HepG2 (cell line): ENCODE data around the gene NECTIN3. TPM values are rescaled to one million over a fixed set of nuclear protein-coding genes. Genes with fewer than 3 reads are reported as not detected.

Experiments
- ARID2 ChIP-seq: sonication (generic); formaldehyde crosslinking; IDR thresholded peaks from 2 replicates; pipeline ENCODE4 v1.8.1; 2022; ENCODE audit warnings: mild to moderate bottlenecking, missing genetic modification reagents, borderline replicate concordance
- CEBPG ChIP-seq: IDR thresholded peaks from 2 replicates; pipeline ENCODE4 v1.6.1; 2016
- CENPBD1 ChIP-seq: sonication (generic); formaldehyde crosslinking; IDR thresholded peaks from 2 replicates; pipeline ENCODE4 v1.8.0; 2022; ENCODE audit warnings: missing genetic modification reagents, low read depth, mild to moderate bottlenecking, borderline replicate concordance
- CSRNP1 ChIP-seq: sonication (generic); formaldehyde crosslinking; IDR thresholded peaks from 2 replicates; pipeline ENCODE4 v1.8.1; 2023; ENCODE audit warnings: mild to moderate bottlenecking, missing genetic modification reagents
- HMG20A ChIP-seq: IDR thresholded peaks from 2 replicates; pipeline ENCODE4 v1.6.1; 2016; ENCODE audit warnings: borderline replicate concordance
- HMGXB3 ChIP-seq: sonication (generic); formaldehyde crosslinking; IDR thresholded peaks from 2 replicates; pipeline ENCODE4 v1.4.0; 2020; ENCODE audit warnings: missing genetic modification reagents, borderline replicate concordance
- SNAPC5 ChIP-seq: sonication (generic); formaldehyde crosslinking; IDR thresholded peaks from 2 replicates; pipeline ENCODE4 v1.8.1; 2023; ENCODE audit warnings: mild to moderate bottlenecking, missing genetic modification reagents, borderline replicate concordance
- TARDBP ChIP-seq: sonication (generic); formaldehyde crosslinking; IDR thresholded peaks from 2 replicates; pipeline ENCODE4 v1.8.0; 2022; ENCODE audit warnings: mild to moderate bottlenecking, missing genetic modification reagents
- THAP8 ChIP-seq: sonication (generic); formaldehyde crosslinking; IDR thresholded peaks from 2 replicates; pipeline ENCODE4 v1.5.1; 2020; ENCODE audit warnings: missing genetic modification reagents, mild to moderate bottlenecking, borderline replicate concordance
- ZFY ChIP-seq: sonication (generic); formaldehyde crosslinking; IDR thresholded peaks from 2 replicates; pipeline ENCODE4 v1.4.0; 2020; ENCODE audit warnings: missing genetic modification reagents
- ZNF280D ChIP-seq: sonication (generic); formaldehyde crosslinking; IDR thresholded peaks from 2 replicates; pipeline ENCODE4 v1.5.1; 2020; ENCODE audit warnings: mild to moderate bottlenecking, missing genetic modification reagents
- ZNF329 ChIP-seq: sonication (generic); formaldehyde crosslinking; IDR thresholded peaks from 2 replicates; pipeline ENCODE4 v1.9.0; 2021; ENCODE audit warnings: low read depth, mild to moderate bottlenecking, missing genetic modification reagents
- ZNF576 ChIP-seq: sonication (generic); formaldehyde crosslinking; IDR thresholded peaks from 2 replicates; pipeline ENCODE4 v1.4.0; 2020; ENCODE audit warnings: mild to moderate bottlenecking, missing genetic modification reagents
- ZNF652 ChIP-seq: IDR thresholded peaks from 2 replicates; pipeline ENCODE4 v1.6.1; 2016; ENCODE audit warnings: low read depth, borderline replicate concordance
- ZNF674 ChIP-seq: sonication (generic); formaldehyde crosslinking; IDR thresholded peaks from 2 replicates; pipeline ENCODE4 v1.5.0; 2020; ENCODE audit warnings: low read depth, mild to moderate bottlenecking, missing genetic modification reagents
- ZNF713 ChIP-seq: sonication (generic); formaldehyde crosslinking; IDR thresholded peaks from 2 replicates; pipeline ENCODE4 v1.4.0; 2020; ENCODE audit warnings: mild to moderate bottlenecking, missing genetic modification reagents
- ZNF746 ChIP-seq: sonication (generic); formaldehyde crosslinking; IDR thresholded peaks from 2 replicates; pipeline ENCODE4 v1.8.0; 2022; ENCODE audit warnings: mild to moderate bottlenecking, missing genetic modification reagents
- ZNF775 ChIP-seq: sonication (generic); formaldehyde crosslinking; IDR thresholded peaks from 2 replicates; pipeline ENCODE4 v1.4.0; 2020; ENCODE audit warnings: missing genetic modification reagents, mild to moderate bottlenecking, moderate library complexity, borderline replicate concordance
- polyA plus RNA-seq, 8 experiments: library from polyadenylated mRNA; depleted of rRNA in 3 of 8; stranded (reverse) in 7 of 8; unstranded in 1 of 8; fragments of >200 nt; fragmentation: Illumina TruSeq in 4 of 8; extraction: Trizol in 4 of 8; gene quantifications; 2 replicates each; pipeline versions ENCODE4 v1.2.1 to v1.2.3, GENCODE V29; 2011 to 2016; ENCODE audit warnings: low read depth in 4 of 8, missing spikeins in 1 of 8, mixed read lengths in 1 of 8; ENCODE audit not compliant: insufficient read depth in 1 of 8
- total RNA-seq, 5 experiments: library from RNA; depleted of rRNA; stranded (reverse); fragments of >200 nt; fragmentation: Illumina TruSeq; extraction: Trizol; gene quantifications; 2 replicates each; pipeline ENCODE4 v1.2.3, GENCODE V29; 2016; ENCODE audit warnings: low read depth in 1 of 5

The NECTIN3 gene
- total and polyA plus RNA-seq, 2 of the 13 experiments (the other 11 are each of a cell fraction or from before 2014, with no cell fraction given) = 10.4 to 45.1 TPM

- no peak for TF ChIP-seq THAP8 (CRISPR knock-in tag)
- no peak for TF ChIP-seq ZNF576 (CRISPR knock-in tag)
- TF ChIP-seq ZNF280D = no peak
- 0 out of 2 replicates have a peak, but pooled peaks have one; percentile 51 for TF ChIP-seq CSRNP1 (CRISPR knock-in tag)
- no peak for TF ChIP-seq ZNF775
- no peak for TF ChIP-seq ZNF652 (CRISPR knock-in tag)
- TF ChIP-seq SNAPC5 (CRISPR knock-in tag) = no peak
- no peak for TF ChIP-seq ZNF674 (CRISPR knock-in tag)
- peak; percentile 29; the same call in 1 of the 2 replicates for TF ChIP-seq HMG20A (CRISPR knock-in tag)
- TF ChIP-seq ZNF746 (CRISPR knock-in tag) = 0 out of 2 replicates have a peak, but pooled peaks have one; percentile 60
- no peak for TF ChIP-seq ARID2 (CRISPR knock-in tag)
- TF ChIP-seq ZFY (CRISPR knock-in tag) = peak; percentile 24; the same call in 1 of the 2 replicates
- TF ChIP-seq ZNF713 (CRISPR knock-in tag) = no peak
- no peak for TF ChIP-seq ZNF329 (CRISPR knock-in tag)
- TF ChIP-seq TARDBP (CRISPR knock-in tag) = peak; percentile 48; the same call in 1 of the 2 replicates
- TF ChIP-seq CEBPG (CRISPR knock-in tag) = no peak
- no peak for TF ChIP-seq CENPBD1 (CRISPR knock-in tag)
- TF ChIP-seq HMGXB3 (CRISPR knock-in tag) = no peak
These were observed at the start of gene NECTIN3 (continued) for GRCh38 chr3:111071257-111072030.
